ENCODE measurements around the gene FAT1.

DNA sequence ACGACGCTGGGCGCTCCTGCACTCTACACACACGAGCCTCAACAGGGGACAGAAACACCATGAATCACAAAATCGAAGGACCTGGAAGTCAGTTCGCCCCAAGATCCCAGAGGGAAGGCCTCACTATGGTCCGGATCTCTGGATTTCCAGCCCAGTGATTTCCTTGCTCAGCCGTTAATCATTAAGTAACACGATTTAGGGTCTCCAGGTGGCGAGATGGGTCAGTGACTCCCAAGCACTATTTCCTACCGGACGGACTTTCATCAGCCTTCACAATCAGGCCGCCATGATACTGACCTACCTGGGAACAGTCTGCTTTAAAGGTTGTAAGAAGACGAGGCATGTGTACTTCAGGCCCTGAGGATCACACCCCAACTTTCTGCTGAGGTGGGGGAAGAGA, 63.7 kb downstream of the FAT1 start:
- TF ChIP-seq, protein P1, sequence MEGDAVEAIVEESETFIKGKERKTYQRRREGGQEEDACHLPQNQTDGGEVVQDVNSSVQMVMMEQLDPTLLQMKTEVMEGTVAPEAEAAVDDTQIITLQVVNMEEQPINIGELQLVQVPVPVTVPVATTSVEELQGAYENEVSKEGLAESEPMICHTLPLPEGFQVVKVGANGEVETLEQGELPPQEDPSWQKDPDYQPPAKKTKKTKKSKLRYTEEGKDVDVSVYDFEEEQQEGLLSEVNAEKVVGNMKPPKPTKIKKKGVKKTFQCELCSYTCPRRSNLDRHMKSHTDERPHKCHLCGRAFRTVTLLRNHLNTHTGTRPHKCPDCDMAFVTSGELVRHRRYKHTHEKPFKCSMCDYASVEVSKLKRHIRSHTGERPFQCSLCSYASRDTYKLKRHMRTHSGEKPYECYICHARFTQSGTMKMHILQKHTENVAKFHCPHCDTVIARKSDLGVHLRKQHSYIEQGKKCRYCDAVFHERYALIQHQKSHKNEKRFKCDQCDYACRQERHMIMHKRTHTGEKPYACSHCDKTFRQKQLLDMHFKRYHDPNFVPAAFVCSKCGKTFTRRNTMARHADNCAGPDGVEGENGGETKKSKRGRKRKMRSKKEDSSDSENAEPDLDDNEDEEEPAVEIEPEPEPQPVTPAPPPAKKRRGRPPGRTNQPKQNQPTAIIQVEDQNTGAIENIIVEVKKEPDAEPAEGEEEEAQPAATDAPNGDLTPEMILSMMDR (IDR thresholded peaks at IDR 0.05) = no peak
- no peak for TF ChIP-seq POLR2AphosphoS5 (IDR thresholded peaks at IDR 0.05)
- no peak for TF ChIP-seq POLR2A (IDR thresholded peaks at IDR 0.05)
